ENCODE results near the gene MARCHF3.

DNA sequence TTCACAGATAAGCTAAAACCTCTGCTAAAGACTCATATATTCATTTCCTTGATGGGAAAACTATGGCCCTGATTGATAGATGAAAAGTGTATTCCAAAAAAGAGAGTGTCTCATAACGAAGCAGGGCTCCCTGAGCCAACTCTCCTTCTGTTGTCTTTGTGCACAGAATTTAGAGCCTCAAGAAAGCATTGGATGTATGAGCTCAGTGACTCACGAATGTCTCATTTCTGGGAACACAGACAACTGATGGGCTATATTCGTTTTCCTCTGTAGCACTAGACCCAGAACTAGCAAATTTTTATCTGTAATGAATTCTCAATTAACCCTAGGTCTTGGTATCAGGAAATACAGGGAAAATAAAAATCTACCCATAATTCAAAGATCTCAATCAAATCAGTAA lies 165.1 kb downstream of the MARCHF3 start:
- TF ChIP-seq POLR2A (IDR thresholded peaks at IDR 0.05; ENCODE audit: low read depth, low read length) (no peak), EZH2 (IDR thresholded peaks at IDR 0.05; ENCODE audit: borderline replicate concordance, low read depth, low read length, severe bottlenecking) (no peak), POLR2AphosphoS5 (IDR thresholded peaks at IDR 0.05; ENCODE audit: insufficient read depth, low read depth, low read length) (no peak), JUN (IDR thresholded peaks at IDR 0.05; ENCODE audit: borderline replicate concordance, insufficient read depth, insufficient read length, low read depth) (no peak)
- TF ChIP-seq, protein P1, sequence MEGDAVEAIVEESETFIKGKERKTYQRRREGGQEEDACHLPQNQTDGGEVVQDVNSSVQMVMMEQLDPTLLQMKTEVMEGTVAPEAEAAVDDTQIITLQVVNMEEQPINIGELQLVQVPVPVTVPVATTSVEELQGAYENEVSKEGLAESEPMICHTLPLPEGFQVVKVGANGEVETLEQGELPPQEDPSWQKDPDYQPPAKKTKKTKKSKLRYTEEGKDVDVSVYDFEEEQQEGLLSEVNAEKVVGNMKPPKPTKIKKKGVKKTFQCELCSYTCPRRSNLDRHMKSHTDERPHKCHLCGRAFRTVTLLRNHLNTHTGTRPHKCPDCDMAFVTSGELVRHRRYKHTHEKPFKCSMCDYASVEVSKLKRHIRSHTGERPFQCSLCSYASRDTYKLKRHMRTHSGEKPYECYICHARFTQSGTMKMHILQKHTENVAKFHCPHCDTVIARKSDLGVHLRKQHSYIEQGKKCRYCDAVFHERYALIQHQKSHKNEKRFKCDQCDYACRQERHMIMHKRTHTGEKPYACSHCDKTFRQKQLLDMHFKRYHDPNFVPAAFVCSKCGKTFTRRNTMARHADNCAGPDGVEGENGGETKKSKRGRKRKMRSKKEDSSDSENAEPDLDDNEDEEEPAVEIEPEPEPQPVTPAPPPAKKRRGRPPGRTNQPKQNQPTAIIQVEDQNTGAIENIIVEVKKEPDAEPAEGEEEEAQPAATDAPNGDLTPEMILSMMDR (IDR thresholded peaks at IDR 0.05; ENCODE audit: extremely low read depth in 1 of 2, insufficient read depth in 1 of 2, low read depth in 1 of 2, low read length in 2 of 2): no peak
- TF ChIP-seq, protein P2, sequence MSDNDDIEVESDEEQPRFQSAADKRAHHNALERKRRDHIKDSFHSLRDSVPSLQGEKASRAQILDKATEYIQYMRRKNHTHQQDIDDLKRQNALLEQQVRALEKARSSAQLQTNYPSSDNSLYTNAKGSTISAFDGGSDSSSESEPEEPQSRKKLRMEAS (IDR thresholded peaks at IDR 0.05; ENCODE audit: insufficient read depth, insufficient read length): no peak

Data from endothelial cell of umbilical vein (primary cell).